OCI-LY1 (cell line): ENCODE measurements around the gene PIGZ.

ENCODE experiments used
- H2AFZ ChIP-seq: fragments of 200-600 bp; sonication (generic), shearing (Covaris generic); 2 replicates; pipeline ENCODE4 v1.6.0; 2014; ENCODE audit warnings: antibody characterized with exemption, mild to moderate bottlenecking, low read length
- H3F3A ChIP-seq: fragments of 200-600 bp; sonication (generic), shearing (Covaris generic); 2 replicates; pipeline ENCODE4 v1.6.0; 2014; ENCODE audit warnings: mild to moderate bottlenecking, antibody characterized with exemption, low read length, moderate library complexity; ENCODE audit not compliant: insufficient read depth
- H3K27ac ChIP-seq: fragments of 200-600 bp; sonication (generic); 2 replicates; pipeline ENCODE4 v1.5.1; 2014; ENCODE audit warnings: low read length, mixed run types, mild to moderate bottlenecking, low read depth; ENCODE audit not compliant: poor library complexity, severe bottlenecking
- H3K27me3 ChIP-seq: fragments of 200-600 bp; sonication (generic); 2 replicates; pipeline ENCODE4 v1.6.0; 2014; ENCODE audit warnings: antibody characterized with exemption, mild to moderate bottlenecking, low read length, moderate library complexity; ENCODE audit not compliant: insufficient read depth
- H3K36me3 ChIP-seq: fragments of 200-600 bp; sonication (generic); 2 replicates; pipeline ENCODE4 v1.6.1; 2014; ENCODE audit warnings: mild to moderate bottlenecking, antibody characterized with exemption, low read length, moderate library complexity, mixed read lengths; ENCODE audit not compliant: insufficient read depth
- H3K4me1 ChIP-seq: fragments of 200-600 bp; sonication (generic); 2 replicates; pipeline ENCODE4 v1.5.1; 2014; ENCODE audit warnings: mild to moderate bottlenecking, low read length, moderate library complexity; ENCODE audit not compliant: insufficient read depth, severe bottlenecking
- H3K4me2 ChIP-seq: fragments of 200-600 bp; sonication (generic), shearing (Covaris generic); 2 replicates; pipeline ENCODE4 v1.6.1; 2014; ENCODE audit warnings: low read length
- H3K4me3 ChIP-seq: fragments of 200-600 bp; sonication (generic); 2 replicates; pipeline ENCODE4 v1.5.1; 2014; ENCODE audit warnings: low read length, low read depth, mild to moderate bottlenecking, mixed read lengths; ENCODE audit not compliant: poor library complexity, severe bottlenecking
- H3K79me2 ChIP-seq: fragments of 200-600 bp; shearing (Covaris generic); 2 replicates; pipeline ENCODE4 v1.6.1; 2016; ENCODE audit warnings: mixed run types, low read length, mixed read lengths; ENCODE audit not compliant: insufficient read depth
- H3K9ac ChIP-seq: fragments of 200-600 bp; sonication (generic), shearing (Covaris generic); 2 replicates; pipeline ENCODE4 v1.6.1; 2014; ENCODE audit warnings: mild to moderate bottlenecking, low read length, mixed read lengths
- H3K9me2 ChIP-seq: fragments of 200-600 bp; sonication (generic), shearing (Covaris generic); 2 replicates; pipeline ENCODE4 v1.6.1; 2014; ENCODE audit warnings: low read depth, mild to moderate bottlenecking, low read length, mixed read lengths
- H3K9me3 ChIP-seq: fragments of 200-600 bp; shearing (Covaris generic); 2 replicates; pipeline ENCODE4 v1.6.1; 2014; ENCODE audit warnings: low read length, mixed read lengths
- H4K20me1 ChIP-seq: fragments of 200-600 bp; sonication (generic), shearing (Covaris generic); 2 replicates; pipeline ENCODE4 v1.6.0; 2016; ENCODE audit warnings: mild to moderate bottlenecking, low read length; ENCODE audit not compliant: insufficient read depth
- CTCF ChIP-seq: fragments of 200-600 bp; sonication (generic), shearing (Covaris generic); IDR thresholded peaks from 2 replicates; pipeline ENCODE4 v1.5.1; 2017; ENCODE audit warnings: mild to moderate bottlenecking, antibody characterized with exemption, low read length, moderate library complexity, mixed read lengths
- EZH2 ChIP-seq: fragments of 200-600 bp; sonication (generic), shearing (Covaris generic); IDR thresholded peaks from 2 replicates; pipeline ENCODE4 v1.8.0; 2017; ENCODE audit warnings: borderline replicate concordance, mixed run types, mild to moderate bottlenecking, antibody characterized with exemption, low read length, moderate library complexity, mixed read lengths

The PIGZ gene

GRCh38 chr3:197006860-197007259 is 38.2 kb upstream of the PIGZ start:
- Histone ChIP-seq H2AFZ (no peak overlapping the region), H3K4me3 (no peak overlapping the region), H3K4me2 (no peak overlapping the region), H3K79me2 (no peaks in the 10 kb centered on the region), H3K4me1 (peaks cover 20% of the 10 kb centered on the region), H3K9ac (no peak overlapping the region), H3K36me3 (no peaks in the 10 kb centered on the region), H3F3A (no peaks in the 10 kb centered on the region), H3K27me3 (peaks cover 21% of the 10 kb centered on the region), H4K20me1 (no peaks in the 10 kb centered on the region), H3K9me2 (no peaks in the 10 kb centered on the region), H3K27ac (no peak overlapping the region), H3K9me3 (no peaks in the 10 kb centered on the region)
- TF ChIP-seq CTCF, result no peak
- TF ChIP-seq EZH2, result no peak

DNA sequence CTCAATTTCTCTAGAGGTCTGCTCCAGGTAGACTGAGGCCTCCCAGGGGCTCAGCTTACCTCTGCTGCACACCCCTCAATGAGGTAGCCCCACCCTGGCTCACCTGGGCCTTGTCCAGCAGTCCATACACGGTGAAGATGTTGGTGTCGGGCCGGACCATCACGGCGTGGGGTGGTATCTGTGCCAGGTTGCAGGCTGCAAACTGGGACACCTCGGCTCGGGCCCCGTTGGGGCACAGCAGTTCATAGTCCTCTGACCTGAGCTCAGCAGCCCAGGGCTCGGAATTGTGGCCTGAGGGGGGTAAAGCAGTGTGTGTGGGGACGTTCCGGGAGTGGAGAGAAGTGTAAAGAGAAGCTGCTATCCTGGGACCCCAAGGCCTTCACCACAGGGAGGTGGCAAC is 37.8 kb upstream of the PIGZ start:
- H3K4me2 ChIP-seq, result no peak overlapping the region
- H3K36me3 ChIP-seq, result no peaks in the 10 kb centered on the region
- no peak overlapping the region for H2AFZ ChIP-seq
- H3K4me1 ChIP-seq, result peaks cover 24% of the 10 kb centered on the region
- no peak overlapping the region for H3K27ac ChIP-seq
- peaks cover 17% of the 10 kb centered on the region; the same call in 1 of the 2 replicates for H3K27me3 ChIP-seq
- H3K4me3 ChIP-seq, result no peak overlapping the region
- H3F3A ChIP-seq, result no peaks in the 10 kb centered on the region
- no peak overlapping the region for H3K9ac ChIP-seq
- no peaks in the 10 kb centered on the region for H4K20me1 ChIP-seq
- TF ChIP-seq CTCF (no peak), EZH2 (no peak)
- H3K9me3 ChIP-seq, result no peaks in the 10 kb centered on the region
- no peaks in the 10 kb centered on the region for H3K79me2 ChIP-seq
- no peaks in the 10 kb centered on the region for H3K9me2 ChIP-seq

GRCh38 chr3:197003461-197004385 is 35.1 kb upstream of the PIGZ start:
- Histone ChIP-seq H3K4me3 (peak overlapping the region; percentile 69), H3K79me2 (no peaks in the 10 kb centered on the region), H3K36me3 (no peaks in the 10 kb centered on the region; the same call in 1 of the 2 replicates), H3K9me3 (no peaks in the 10 kb centered on the region), H3K27ac (no peak overlapping the region), H3K27me3 (peaks cover 8% of the 10 kb centered on the region; the same call in 1 of the 2 replicates), H2AFZ (no peak overlapping the region), H3K4me2 (peak overlapping the region; percentile 97), H3K9me2 (no peaks in the 10 kb centered on the region), H3K4me1 (peaks cover 25% of the 10 kb centered on the region), H3F3A (no peaks in the 10 kb centered on the region), H3K9ac (peak overlapping the region; percentile 84), H4K20me1 (no peaks in the 10 kb centered on the region)
- TF ChIP-seq EZH2, result no peak
- TF ChIP-seq CTCF, result peak; percentile 15; the same call in 1 of the 2 replicates
